ENCODE measurements around the gene TIPARP.

The TIPARP gene

GRCh38 chr3:156657862-156658731 lies 16.3 kb upstream of the TIPARP start:
- in situ Hi-C loops (cut with HindIII; ENCODE audit: low sequenced_read_pairs) = no loop called here
- no peak for TF ChIP-seq CTCF (IDR thresholded peaks at IDR 0.05; ENCODE audit: low read depth, low read length)
- DNase-seq (ENCODE audit: low read depth, low spot score) = no peak
- H3K4me3 ChIP-seq (ENCODE audit: low read depth, low read length) = no peak overlapping the region

- DNase-seq (ENCODE audit: low read depth, low spot score) = no peak
- in situ Hi-C loops (cut with HindIII; ENCODE audit: low sequenced_read_pairs) = no loop called here
- TF ChIP-seq CTCF (IDR thresholded peaks at IDR 0.05; ENCODE audit: low read depth, low read length) = no peak
- no peak overlapping the region for H3K4me3 ChIP-seq (ENCODE audit: low read depth, low read length)
These were observed 15.7 kb upstream of the TIPARP start for GRCh38 chr3:156658732-156659090.

- in situ Hi-C loops (cut with HindIII; ENCODE audit: low sequenced_read_pairs) = no loop called here
- no peak for TF ChIP-seq CTCF (IDR thresholded peaks at IDR 0.05; ENCODE audit: low read depth, low read length)
- H3K4me3 ChIP-seq (ENCODE audit: low read depth, low read length) = no peak overlapping the region
- no peak for DNase-seq (ENCODE audit: low read depth, low spot score)
These were observed 15.1 kb upstream of the TIPARP start for GRCh38 chr3:156659260-156659659.

GRCh38 chr3:156661155-156661554 lies 13.2 kb upstream of the TIPARP start:
- no peak overlapping the region for H3K4me3 ChIP-seq (ENCODE audit: low read depth, low read length)
- in situ Hi-C loops (cut with HindIII; ENCODE audit: low sequenced_read_pairs) = no loop called here
- DNase-seq (ENCODE audit: low read depth, low spot score) = no peak

GRCh38 chr3:156664011-156664830 lies 10.2 kb upstream of the TIPARP start:
- in situ Hi-C loops (cut with HindIII; ENCODE audit: low sequenced_read_pairs) = no loop called here
- H3K4me3 ChIP-seq (ENCODE audit: low read depth, low read length) = no peak overlapping the region
- no peak for TF ChIP-seq CTCF (IDR thresholded peaks at IDR 0.05; ENCODE audit: low read depth, low read length)

More at GRCh38 chr3:156661155-156661554, 13.2 kb upstream of the TIPARP start:
- TF ChIP-seq CTCF (IDR thresholded peaks at IDR 0.05; ENCODE audit: low read depth, low read length) = no peak

DNA sequence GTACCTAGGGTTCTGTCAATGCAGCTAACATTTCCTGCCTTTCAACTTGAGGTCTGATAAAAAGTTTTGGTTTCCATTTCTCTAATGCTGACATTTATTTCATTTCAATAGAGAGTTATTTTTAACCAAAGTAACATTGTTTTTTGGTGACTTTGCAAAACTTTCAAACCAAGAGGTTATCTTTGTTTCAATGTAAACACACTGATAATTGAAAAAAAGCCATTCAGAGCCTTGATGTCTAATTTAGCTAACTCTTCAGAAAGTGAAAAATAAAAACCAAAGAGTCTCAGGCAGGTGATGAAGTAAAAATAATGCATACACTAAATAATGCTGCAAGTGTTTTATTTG lies 9.6 kb upstream of the TIPARP start:
- H3K4me3 ChIP-seq (ENCODE audit: low read depth, low read length) = no peak overlapping the region
- no peak for TF ChIP-seq CTCF (IDR thresholded peaks at IDR 0.05; ENCODE audit: low read depth, low read length)
- no peak for DNase-seq (ENCODE audit: low read depth, low spot score)
- in situ Hi-C loops (cut with HindIII; ENCODE audit: low sequenced_read_pairs) = no loop called here

More at GRCh38 chr3:156664011-156664830, 10.2 kb upstream of the TIPARP start:
- no peak for DNase-seq (ENCODE audit: low read depth, low spot score)
